Left renal pelvis (tissue), 4 donors: Measurements from ENCODE around the gene RBM6. TPM values are rescaled to one million over a fixed set of nuclear protein-coding genes. Genes with fewer than 3 reads are reported as not detected.

Experiments
- DNase-seq, 4 donors: peaks; one replicate each; pipeline ENCODE4 v3.0.0-alpha.2; 2013; ENCODE audit warnings: low read depth in 4 of 4, low spot score in 3 of 4
- polyA plus RNA-seq, 4 donors: library from polyadenylated mRNA; unstranded; fragments of 120-200 nt; gene quantifications; one replicate each; pipeline ENCODE4 v1.2.1, GENCODE V29; 2013; ENCODE audit not compliant: insufficient read length in 4 of 4

Gene RBM6
- polyA plus RNA-seq, 4 donors, result 124 to 201 (median 133) TPM

- no peak for DNase-seq
These were observed 183.6 kb downstream of the RBM6 start for GRCh38 chr3:50123394-50124051.

- no peak for DNase-seq
These were observed 184.3 kb downstream of the RBM6 start for GRCh38 chr3:50124052-50124799.

DNA sequence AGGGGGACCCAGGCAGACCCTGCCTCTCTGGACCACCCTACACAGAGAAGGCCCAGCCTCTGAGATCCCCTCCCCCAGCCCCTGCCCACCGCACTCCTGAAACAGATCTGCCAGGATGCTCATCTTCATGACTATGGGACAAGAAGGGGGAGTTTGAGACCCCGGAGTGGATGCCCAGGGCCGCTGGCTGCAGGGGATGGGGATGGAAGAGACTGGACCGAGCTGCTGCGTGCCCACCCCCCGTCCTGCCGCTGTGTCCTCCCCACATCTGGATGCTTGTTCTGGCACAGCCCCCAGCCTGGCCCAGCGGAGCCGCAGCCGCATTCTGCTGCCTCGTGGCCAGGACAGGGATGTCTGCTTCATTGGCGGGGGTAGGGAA, 184.8 kb downstream of the RBM6 start:
- DNase-seq, result no peak

- DNase-seq, result no peak
These were observed 185.8 kb downstream of the RBM6 start for GRCh38 chr3:50125541-50126286.

GRCh38 chr3:50126287-50127211, 186.6 kb downstream of the RBM6 start:
- DNase-seq, result peak in 2 of 4 donors; percentile 62 to 63

Other genes with a start within 250 kb of the RBM6 start
- gene AMIGO3, start 220.5 kb upstream of the RBM6 start, polyA plus RNA-seq, result 1 to 10 TPM in 3 of 4 donors, under 1 TPM in 1; 0.83 to 1.7 (median 1.3) TPM
- gene GMPPB, start 216.2 kb upstream of the RBM6 start, polyA plus RNA-seq, result 10 to 100 TPM; 12.8 to 19.4 (median 14.1) TPM
- 10 to 100 TPM; 50.3 to 55.6 (median 51.6) TPM for gene IP6K1, start 153.6 kb upstream of the RBM6 start, polyA plus RNA-seq
- gene CDHR4, start 140.3 kb upstream of the RBM6 start, polyA plus RNA-seq, result under 1 TPM in 1 of 4 donors, not detected in 3; 0.12 TPM
- 10 to 100 TPM in 3 of 4 donors, 1 to 10 TPM in 1; 8.9 to 16.7 (median 12.2) TPM for gene INKA1, start 136.9 kb upstream of the RBM6 start, polyA plus RNA-seq
- gene UBA7, start 126.2 kb upstream of the RBM6 start, polyA plus RNA-seq, result 10 to 100 TPM; 34.5 to 87.7 (median 45.3) TPM
- 10 to 100 TPM in 3 of 4 donors, 1 to 10 TPM in 1; 7.6 to 11.8 (median 10.9) TPM for gene TRAIP, start 83.6 kb upstream of the RBM6 start, polyA plus RNA-seq
- gene CAMKV, start 70.2 kb upstream of the RBM6 start, polyA plus RNA-seq, result under 1 TPM; 0.13 to 0.29 (median 0.19) TPM
- 1 to 10 TPM; 1.2 to 2.6 (median 1.8) TPM for gene MST1R, start 36.3 kb upstream of the RBM6 start, polyA plus RNA-seq
- gene MON1A, start 10.3 kb upstream of the RBM6 start, polyA plus RNA-seq, result 1 to 10 TPM; 7.6 to 10.0 (median 8.1) TPM
- 100 to 1,000 TPM; 225 to 397 (median 268) TPM for gene RBM5, start 148.8 kb downstream of the RBM6 start, polyA plus RNA-seq
- gene SEMA3F, start 215.2 kb downstream of the RBM6 start, polyA plus RNA-seq, result 10 to 100 TPM; 67.3 to 91.6 (median 71.1) TPM